ENCODE data around the gene LRMDA. TPM values are rescaled to one million over a fixed set of nuclear protein-coding genes. Genes with fewer than 3 reads are reported as not detected.
A peak's percentile ranks its signal among the peaks of the same experiment; 100 is the strongest.

The LRMDA gene
- total and polyA plus RNA-seq, 2 of the 13 experiments (the other 11 are each of a cell fraction or from before 2014, with no cell fraction given), result 13.4 to 22.0 TPM

- no peak for TF ChIP-seq ISL2 (CRISPR knock-in tag; IDR thresholded peaks at IDR 0.05)
- TF ChIP-seq ZNF235 (CRISPR knock-in tag; IDR thresholded peaks at IDR 0.05; ENCODE audit: borderline replicate concordance), result no peak
Observed at GRCh38 chr10:75665707-75666106, 234.3 kb downstream of the LRMDA start (continued).

GRCh38 chr10:75672111-75672671 is 240.8 kb downstream of the LRMDA start:
- no peaks in the 10 kb centered on the region for H3K79me2 ChIP-seq (ENCODE audit: insufficient read depth, low read length)
- no peaks in the 10 kb centered on the region for H4K20me1 ChIP-seq (ENCODE audit: insufficient read depth, low read length)
- BruUV-seq (replicated peaks), result no TSS peak
- H3K27ac ChIP-seq (ENCODE audit: extremely low read length, insufficient read depth, low read length), result no peak overlapping the region
- 0 out of 2 replicates have a peak, but pooled peaks cover 8% of the 10 kb centered on the region for H3K9me3 ChIP-seq (ENCODE audit: low read length)
- no peak overlapping the region for H3K4me2 ChIP-seq (ENCODE audit: low read depth, low read length)
- no peaks in the 10 kb centered on the region; a peak in 1 of 5 replicates for H3K36me3 ChIP-seq (replicated peaks in 1 of 2; ENCODE audit: control insufficient read depth in 1 of 2, insufficient read depth in 2 of 2, low read length in 2 of 2)
- no peak overlapping the region for H2AFZ ChIP-seq (ENCODE audit: low read length)
- in situ Hi-C loops (cut with HindIII; ENCODE audit: extremely low pct_ligation_motif_present, low pct_unique_long_range_greater_than_20kb) (no loop called here), intact Hi-C loops (cut with micrococcal nuclease; ENCODE audit: unreplicated experiment) (no loop called here)
- WGBS (ENCODE audit: low lambda C conversion rate), result 89% methylated on average over 4 of the region's 4 CpGs
- TF ChIP-seq PCBP1 (IDR thresholded peaks at IDR 0.05; ENCODE audit: borderline replicate concordance, low read depth, low read length) (peak; percentile 92; the same call in 1 of the 2 replicates), DMAP1 (CRISPR knock-in tag; IDR thresholded peaks at IDR 0.05) (no peak), ZNF850 (CRISPR knock-in tag; conservative IDR thresholded peaks at IDR 0.05) (no peak), HNRNPK (IDR thresholded peaks at IDR 0.05; ENCODE audit: low read depth, low read length, poor library complexity, severe bottlenecking) (peak; percentile 99)
- H3K27me3 ChIP-seq (ENCODE audit: control insufficient read depth in 1 of 2, insufficient read depth in 2 of 2, low read length in 2 of 2), result no peaks in the 10 kb centered on the region
- ChIA-PET CTCF (ENCODE audit: low intra/inter-chr PET ratio, low total read pairs) (no interaction called here), POLR2A (no interaction called here)
- no peak overlapping the region for H3K4me3 ChIP-seq (replicated peaks in 1 of 3; ENCODE audit: insufficient read depth in 1 of 3, low read depth in 2 of 3, low read length in 3 of 3)
- H3K4me1 ChIP-seq (ENCODE audit: insufficient read depth, low read length), result peaks cover 11% of the 10 kb centered on the region
- no peak overlapping the region for H3K9ac ChIP-seq (ENCODE audit: insufficient read depth, low read depth, low read length)
- no peak for FAIRE-seq
- no peak for DNase-seq (ENCODE audit: low spot score)
- ATAC-seq, result no peak

GRCh38 chr10:75672842-75673241 is 241.4 kb downstream of the LRMDA start:
- DNase-seq (ENCODE audit: low spot score) (no peak), ATAC-seq (no peak), FAIRE-seq (no peak)
- H3K79me2 ChIP-seq (ENCODE audit: insufficient read depth, low read length), result no peaks in the 10 kb centered on the region
- H3K27me3 ChIP-seq (ENCODE audit: control insufficient read depth in 1 of 2, insufficient read depth in 2 of 2, low read length in 2 of 2), result no peaks in the 10 kb centered on the region
- no peak overlapping the region for H3K4me2 ChIP-seq (ENCODE audit: low read depth, low read length)
- no TSS peak for BruUV-seq (replicated peaks)
- in situ Hi-C loops (cut with HindIII; ENCODE audit: extremely low pct_ligation_motif_present, low pct_unique_long_range_greater_than_20kb), result no loop called here
- H3K4me1 ChIP-seq (ENCODE audit: insufficient read depth, low read length), result peaks cover 11% of the 10 kb centered on the region
- no peak overlapping the region for H2AFZ ChIP-seq (ENCODE audit: low read length)
- no peak overlapping the region for H3K27ac ChIP-seq (ENCODE audit: extremely low read length, insufficient read depth, low read length)
- no peak overlapping the region for H3K9ac ChIP-seq (ENCODE audit: insufficient read depth, low read depth, low read length)
- intact Hi-C loops (cut with micrococcal nuclease; ENCODE audit: unreplicated experiment), result no loop called here
- WGBS (ENCODE audit: low lambda C conversion rate), result 98% methylated on average over 4 of the region's 4 CpGs
- H4K20me1 ChIP-seq (ENCODE audit: insufficient read depth, low read length), result no peaks in the 10 kb centered on the region
- 0 out of 2 replicates have a peak, but pooled peaks cover 8% of the 10 kb centered on the region for H3K9me3 ChIP-seq (ENCODE audit: low read length)
- POLR2A ChIA-PET, result no interaction called here
- no peak overlapping the region for H3K4me3 ChIP-seq (replicated peaks in 1 of 3; ENCODE audit: insufficient read depth in 1 of 3, low read depth in 2 of 3, low read length in 3 of 3)
- TF ChIP-seq CAMTA2 (CRISPR knock-in tag; IDR thresholded peaks at IDR 0.05; ENCODE audit: borderline replicate concordance) (no peak), MAFK (conservative IDR thresholded peaks at IDR 0.05 in 1 of 2, IDR thresholded peaks at IDR 0.05 in 1 of 2; ENCODE audit: low read length in 2 of 2) (peak in 1 of 2 experiments; percentile 38; a peak in 1 of 4 replicates), ATF7 (IDR thresholded peaks at IDR 0.05) (peak; percentile 86), ATF7 (CRISPR knock-in tag; IDR thresholded peaks at IDR 0.05) (no peak), LRRFIP1 (CRISPR knock-in tag; conservative IDR thresholded peaks at IDR 0.05) (no peak), RBAK (CRISPR knock-in tag; IDR thresholded peaks at IDR 0.05) (no peak), MAFF (IDR thresholded peaks at IDR 0.05; ENCODE audit: low read depth, low read length) (0 out of 2 replicates have a peak, but pooled peaks have one; percentile 6)
- CTCF ChIA-PET (ENCODE audit: low intra/inter-chr PET ratio, low total read pairs), result no interaction called here
- H3K36me3 ChIP-seq (replicated peaks in 1 of 2; ENCODE audit: control insufficient read depth in 1 of 2, insufficient read depth in 2 of 2, low read length in 2 of 2), result no peaks in the 10 kb centered on the region; a peak in 1 of 5 replicates

Measured in HepG2 (cell line).